ENCODE data around the gene MPHOSPH9. TPM values are rescaled to one million over a fixed set of nuclear protein-coding genes. Genes with fewer than 3 reads are reported as not detected.

Gene MPHOSPH9
- polyA plus RNA-seq, 1 donor (not counting 4 experiments of a cell fraction or from before 2014, with no cell fraction given): 10.7 TPM

DNA sequence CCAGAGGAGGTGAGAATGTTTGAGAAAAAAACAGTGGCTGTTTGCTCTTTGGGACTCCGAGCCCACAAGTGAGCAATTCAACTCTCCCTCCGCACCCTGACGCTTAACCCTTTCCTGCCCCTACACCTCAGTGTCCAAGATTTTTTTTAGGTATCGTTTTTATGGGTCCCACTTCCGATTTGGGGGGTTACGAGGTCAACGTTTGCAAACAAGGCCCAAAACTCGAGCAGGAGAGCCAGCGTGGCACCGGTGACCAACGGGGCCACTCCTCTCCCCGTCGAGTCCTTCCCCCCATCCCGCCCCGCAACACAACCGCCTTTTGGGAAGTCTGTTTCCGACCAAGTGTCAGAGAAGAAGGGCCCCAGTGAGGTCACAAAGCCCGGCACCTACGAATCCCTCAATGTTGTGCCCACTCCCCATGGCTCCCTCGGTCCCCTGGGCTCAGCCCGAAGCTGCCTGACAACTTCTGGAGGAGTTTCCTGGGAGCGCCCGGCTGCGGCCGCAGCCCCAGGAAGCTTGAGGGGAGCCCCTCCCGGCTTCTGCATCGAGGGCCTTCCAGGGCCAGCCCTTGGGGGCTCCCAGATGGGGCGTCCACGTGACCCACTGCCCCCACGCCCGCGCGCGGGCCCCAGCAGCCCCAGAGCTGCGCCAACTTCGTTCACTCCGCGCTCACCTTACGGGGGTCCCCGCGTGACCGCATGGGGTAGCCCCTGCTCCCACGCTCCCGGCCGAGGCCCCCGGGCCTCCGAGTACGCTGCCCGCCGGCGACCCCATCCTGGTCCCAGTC lies 37.5 kb upstream of the MPHOSPH9 start:
- peaks cover 7% of the 10 kb centered on the region for H4K20me1 ChIP-seq (ENCODE audit: control insufficient read depth, extremely low read depth, insufficient read depth, low read length)
- no peaks in the 10 kb centered on the region for H3K9me1 ChIP-seq (ENCODE audit: control insufficient read depth, extremely low read depth, insufficient read depth, low read length)
- H3K27ac ChIP-seq (ENCODE audit: control insufficient read depth, insufficient read depth, low read length): peak overlapping the region; percentile 29
- H3K27me3 ChIP-seq (ENCODE audit: control insufficient read depth, extremely low read depth, insufficient read depth, low read length): no peaks in the 10 kb centered on the region
- peak overlapping the region; percentile 27 for H2AFZ ChIP-seq (ENCODE audit: control insufficient read depth, low read length)
- H3K4me1 ChIP-seq (ENCODE audit: control insufficient read depth, extremely low read depth, insufficient read depth, low read length): peaks cover 11% of the 10 kb centered on the region
- H3K4me2 ChIP-seq (ENCODE audit: control insufficient read depth, extremely low read depth, insufficient read depth, low read depth, low read length): peak overlapping the region; percentile 94
- dilution Hi-C loops (cut with MboI; ENCODE audit: extremely low pct_ligation_motif_present, low sequenced_read_pairs): no loop called here
- DNase-seq (ENCODE audit: low read depth, low spot score) (no peak), FAIRE-seq (no peak)
- H3K4me3 ChIP-seq (ENCODE audit: control insufficient read depth in 2 of 3, extremely low read depth in 1 of 3, insufficient read depth in 2 of 3, low read depth in 1 of 3, low read length in 3 of 3): peak overlapping the region; percentile 86 to 94 (median 89)
- H3K36me3 ChIP-seq (ENCODE audit: control insufficient read depth in 2 of 2, extremely low read depth in 1 of 2, insufficient read depth in 2 of 2, low read length in 2 of 2): peaks cover 16 to 17% of the 10 kb centered on the region in 2 experiments
- peaks cover 49% of the 10 kb centered on the region for H3K79me2 ChIP-seq (ENCODE audit: control insufficient read depth, insufficient read depth, low read length)
- no peaks in the 10 kb centered on the region for H3K9me3 ChIP-seq (ENCODE audit: control insufficient read depth, low read depth, low read length)
- TF ChIP-seq, protein P1, sequence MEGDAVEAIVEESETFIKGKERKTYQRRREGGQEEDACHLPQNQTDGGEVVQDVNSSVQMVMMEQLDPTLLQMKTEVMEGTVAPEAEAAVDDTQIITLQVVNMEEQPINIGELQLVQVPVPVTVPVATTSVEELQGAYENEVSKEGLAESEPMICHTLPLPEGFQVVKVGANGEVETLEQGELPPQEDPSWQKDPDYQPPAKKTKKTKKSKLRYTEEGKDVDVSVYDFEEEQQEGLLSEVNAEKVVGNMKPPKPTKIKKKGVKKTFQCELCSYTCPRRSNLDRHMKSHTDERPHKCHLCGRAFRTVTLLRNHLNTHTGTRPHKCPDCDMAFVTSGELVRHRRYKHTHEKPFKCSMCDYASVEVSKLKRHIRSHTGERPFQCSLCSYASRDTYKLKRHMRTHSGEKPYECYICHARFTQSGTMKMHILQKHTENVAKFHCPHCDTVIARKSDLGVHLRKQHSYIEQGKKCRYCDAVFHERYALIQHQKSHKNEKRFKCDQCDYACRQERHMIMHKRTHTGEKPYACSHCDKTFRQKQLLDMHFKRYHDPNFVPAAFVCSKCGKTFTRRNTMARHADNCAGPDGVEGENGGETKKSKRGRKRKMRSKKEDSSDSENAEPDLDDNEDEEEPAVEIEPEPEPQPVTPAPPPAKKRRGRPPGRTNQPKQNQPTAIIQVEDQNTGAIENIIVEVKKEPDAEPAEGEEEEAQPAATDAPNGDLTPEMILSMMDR (optimal IDR thresholded peaks at IDR 0.05 in 1 of 3, IDR thresholded peaks at IDR 0.05 in 1 of 3, conservative IDR thresholded peaks at IDR 0.05 in 1 of 3; ENCODE audit: extremely low read depth in 1 of 3, insufficient read depth in 2 of 3, low read length in 3 of 3): no peak
- no peak for TF ChIP-seq EZH2 (IDR thresholded peaks at IDR 0.05; ENCODE audit: low read length)
- H3K9ac ChIP-seq (ENCODE audit: control insufficient read depth, extremely low read depth, insufficient read depth, low read length): peak overlapping the region; percentile 71

DNA sequence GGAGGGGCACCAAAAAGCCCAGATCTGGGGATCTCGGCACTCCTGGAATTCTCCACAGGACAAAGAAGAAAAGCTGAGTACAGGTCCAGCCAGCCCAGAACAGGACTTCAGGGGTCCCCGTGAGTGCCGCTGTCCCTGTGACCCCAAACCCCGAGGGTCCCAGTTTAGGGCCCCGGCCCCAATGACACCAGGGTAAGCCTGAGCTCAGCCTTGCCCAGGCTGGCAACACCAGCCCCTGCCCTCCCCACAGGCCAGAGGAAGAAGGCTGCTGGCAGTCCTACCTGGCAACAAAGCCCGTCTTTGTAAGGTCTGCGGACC lies 36.9 kb upstream of the MPHOSPH9 start:
- H3K4me2 ChIP-seq (ENCODE audit: control insufficient read depth, extremely low read depth, insufficient read depth, low read depth, low read length): peak overlapping the region; percentile 94
- TF ChIP-seq EZH2 (IDR thresholded peaks at IDR 0.05; ENCODE audit: low read length): no peak
- TF ChIP-seq, protein P1 (optimal IDR thresholded peaks at IDR 0.05 in 1 of 3, IDR thresholded peaks at IDR 0.05 in 1 of 3, conservative IDR thresholded peaks at IDR 0.05 in 1 of 3; ENCODE audit: extremely low read depth in 1 of 3, insufficient read depth in 2 of 3, low read length in 3 of 3): no peak
- FAIRE-seq (no peak), DNase-seq (ENCODE audit: low read depth, low spot score) (no peak)
- H3K9me3 ChIP-seq (ENCODE audit: control insufficient read depth, low read depth, low read length): no peaks in the 10 kb centered on the region
- H3K36me3 ChIP-seq (ENCODE audit: control insufficient read depth in 2 of 2, extremely low read depth in 1 of 2, insufficient read depth in 2 of 2, low read length in 2 of 2): peaks cover 18 to 19% of the 10 kb centered on the region in 2 experiments
- H3K79me2 ChIP-seq (ENCODE audit: control insufficient read depth, insufficient read depth, low read length): peaks cover 51% of the 10 kb centered on the region
- dilution Hi-C loops (cut with MboI; ENCODE audit: extremely low pct_ligation_motif_present, low sequenced_read_pairs): no loop called here
- no peak overlapping the region for H2AFZ ChIP-seq (ENCODE audit: control insufficient read depth, low read length)
- no peaks in the 10 kb centered on the region for H3K9me1 ChIP-seq (ENCODE audit: control insufficient read depth, extremely low read depth, insufficient read depth, low read length)
- peak overlapping the region; percentile 71 for H3K9ac ChIP-seq (ENCODE audit: control insufficient read depth, extremely low read depth, insufficient read depth, low read length)
- no peaks in the 10 kb centered on the region for H3K27me3 ChIP-seq (ENCODE audit: control insufficient read depth, extremely low read depth, insufficient read depth, low read length)
- H3K4me1 ChIP-seq (ENCODE audit: control insufficient read depth, extremely low read depth, insufficient read depth, low read length): peaks cover 11% of the 10 kb centered on the region
- peak overlapping the region; percentile 86 to 94 (median 89) for H3K4me3 ChIP-seq (ENCODE audit: control insufficient read depth in 2 of 3, extremely low read depth in 1 of 3, insufficient read depth in 2 of 3, low read depth in 1 of 3, low read length in 3 of 3)
- peak overlapping the region; percentile 29 for H3K27ac ChIP-seq (ENCODE audit: control insufficient read depth, insufficient read depth, low read length)
- H4K20me1 ChIP-seq (ENCODE audit: control insufficient read depth, extremely low read depth, insufficient read depth, low read length): peaks cover 7% of the 10 kb centered on the region
